ENCODE measurements around the gene PGLYRP2.

Gene PGLYRP2

DNA sequence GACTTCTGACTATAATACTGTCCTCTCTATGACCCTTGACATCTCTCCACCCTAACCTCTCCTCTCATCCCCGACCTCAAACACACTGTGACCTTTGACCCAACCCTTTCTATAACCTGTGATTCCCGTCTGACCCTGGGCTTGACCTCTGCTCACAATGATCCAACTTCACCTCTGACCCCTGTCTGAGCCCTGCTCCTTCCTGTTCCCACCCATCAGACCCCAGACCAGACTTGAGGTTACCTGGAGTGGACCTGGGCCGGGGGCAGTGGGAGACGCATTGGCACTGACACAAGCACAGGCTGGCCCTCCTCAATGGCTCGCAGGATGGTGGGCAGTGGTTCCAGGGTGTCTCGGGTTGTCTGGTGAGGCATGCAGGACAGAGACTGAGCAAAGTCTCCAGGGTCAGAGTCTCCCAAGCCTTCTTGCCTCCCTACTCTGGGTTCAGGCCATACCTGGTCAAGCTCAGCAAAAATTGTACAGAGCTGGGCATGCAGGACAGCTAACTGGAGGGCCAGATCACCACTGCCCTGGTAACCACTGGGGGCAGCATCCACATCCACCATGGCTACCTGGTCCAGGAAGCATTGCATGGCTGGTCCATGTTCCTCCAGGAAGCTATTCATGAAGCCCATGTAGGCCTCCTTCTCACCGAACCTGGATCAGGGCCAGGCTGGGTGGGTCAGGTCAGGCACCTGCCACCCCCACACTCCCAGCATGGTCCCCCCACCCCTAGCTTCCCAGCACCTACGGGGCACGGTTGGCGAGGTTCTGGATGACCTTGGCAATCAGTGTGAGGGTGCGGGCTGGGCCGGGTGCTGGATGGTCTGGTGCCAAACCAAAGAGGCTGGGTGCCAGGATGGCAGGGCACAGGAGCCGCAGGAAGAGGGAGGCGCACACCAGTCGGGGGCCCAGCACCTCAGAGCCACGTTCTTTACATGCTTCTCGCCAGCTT lies 25.1 kb downstream of the PGLYRP2 start:
- no peak for DNase-seq (ENCODE audit: low read depth)

DNA sequence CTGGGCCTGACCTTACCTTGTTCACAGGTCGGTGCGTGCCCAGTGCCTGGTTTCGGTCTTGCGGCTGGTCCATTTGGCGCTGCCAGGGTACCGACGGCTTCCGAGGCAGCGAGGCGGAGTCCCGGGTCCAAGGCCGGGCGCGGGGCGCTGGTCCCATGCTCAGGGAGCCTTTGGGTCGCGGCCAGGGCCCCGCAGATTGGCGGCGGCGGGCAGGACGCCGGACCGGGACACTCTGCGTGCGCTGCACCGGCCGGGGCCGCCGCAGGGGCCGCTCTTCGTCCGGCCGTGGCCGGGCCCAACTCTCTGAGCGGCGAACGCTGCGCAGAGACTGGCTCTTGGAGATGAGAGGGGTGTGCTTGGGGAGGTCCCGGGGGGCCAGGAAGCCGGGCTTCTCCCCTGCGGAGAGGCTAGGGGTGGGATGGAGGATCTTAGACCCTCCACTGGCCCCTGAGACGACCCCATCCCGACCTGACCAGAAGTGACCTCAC lies 26.2 kb downstream of the PGLYRP2 start:
- DNase-seq (ENCODE audit: low read depth): no peak

DNA sequence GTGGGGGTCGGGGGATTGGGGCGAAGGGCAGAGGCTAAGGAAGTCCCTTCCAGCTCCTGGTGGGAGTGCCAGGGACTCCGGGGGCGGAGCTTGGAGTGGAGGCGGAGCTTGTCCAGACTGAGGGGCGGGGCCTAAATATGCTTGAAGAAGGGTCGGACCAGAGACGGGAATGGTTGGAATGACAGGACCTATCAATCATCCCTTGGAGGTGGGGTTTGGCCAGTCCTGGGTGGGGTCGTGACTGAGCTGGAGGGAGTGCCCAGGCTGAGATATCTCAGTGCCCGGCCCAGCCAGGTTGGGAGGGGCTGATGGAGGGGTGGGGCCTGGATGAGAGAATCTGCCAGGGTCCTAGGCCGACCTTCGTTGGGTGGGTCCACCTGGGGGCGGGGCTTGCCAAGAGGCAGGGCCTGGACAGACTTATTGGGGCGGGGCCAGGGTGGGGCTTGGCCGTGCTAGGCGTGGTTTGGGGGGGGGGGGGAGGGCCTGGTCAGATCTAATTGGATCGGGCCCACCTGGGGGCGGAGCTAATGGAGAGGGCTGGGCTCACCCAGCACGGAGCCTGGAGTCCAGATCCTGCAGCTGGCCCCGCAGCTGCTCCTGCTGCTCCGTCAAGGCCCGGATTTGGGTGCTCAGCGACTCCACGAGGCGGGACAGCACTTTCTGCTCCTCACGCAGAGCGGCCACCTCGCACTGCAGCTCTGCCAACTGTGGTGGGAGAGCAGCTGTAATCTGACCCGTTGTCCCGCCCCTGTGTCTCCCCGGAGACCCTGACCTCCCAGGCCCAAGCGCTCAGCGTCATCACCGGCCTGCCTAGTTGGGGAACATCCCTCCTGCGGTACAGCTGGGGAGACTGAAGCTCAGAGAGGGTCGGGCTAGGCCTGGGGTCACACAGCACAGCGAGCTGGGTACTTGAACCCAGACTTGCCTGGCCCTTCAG lies 26.9 kb downstream of the PGLYRP2 start:
- DNase-seq (ENCODE audit: low read depth): no peak

DNA sequence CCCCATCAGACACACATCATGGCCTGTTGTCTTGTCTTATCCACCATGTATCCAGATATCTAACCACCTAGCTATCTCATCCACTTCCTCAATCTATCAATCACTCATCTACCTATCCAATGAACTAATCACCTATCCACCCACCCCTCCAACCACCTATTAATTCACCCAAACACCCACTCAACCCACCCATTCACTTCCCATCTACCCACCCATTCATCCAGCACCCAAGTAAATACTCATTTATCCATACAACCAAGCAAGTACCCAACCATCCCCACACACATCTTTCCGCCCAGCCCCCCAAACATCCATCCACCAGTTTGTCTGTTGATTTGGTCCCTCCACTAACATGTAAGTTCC lies 28.8 kb downstream of the PGLYRP2 start:
- no peak for DNase-seq (ENCODE audit: low read depth)

DNA sequence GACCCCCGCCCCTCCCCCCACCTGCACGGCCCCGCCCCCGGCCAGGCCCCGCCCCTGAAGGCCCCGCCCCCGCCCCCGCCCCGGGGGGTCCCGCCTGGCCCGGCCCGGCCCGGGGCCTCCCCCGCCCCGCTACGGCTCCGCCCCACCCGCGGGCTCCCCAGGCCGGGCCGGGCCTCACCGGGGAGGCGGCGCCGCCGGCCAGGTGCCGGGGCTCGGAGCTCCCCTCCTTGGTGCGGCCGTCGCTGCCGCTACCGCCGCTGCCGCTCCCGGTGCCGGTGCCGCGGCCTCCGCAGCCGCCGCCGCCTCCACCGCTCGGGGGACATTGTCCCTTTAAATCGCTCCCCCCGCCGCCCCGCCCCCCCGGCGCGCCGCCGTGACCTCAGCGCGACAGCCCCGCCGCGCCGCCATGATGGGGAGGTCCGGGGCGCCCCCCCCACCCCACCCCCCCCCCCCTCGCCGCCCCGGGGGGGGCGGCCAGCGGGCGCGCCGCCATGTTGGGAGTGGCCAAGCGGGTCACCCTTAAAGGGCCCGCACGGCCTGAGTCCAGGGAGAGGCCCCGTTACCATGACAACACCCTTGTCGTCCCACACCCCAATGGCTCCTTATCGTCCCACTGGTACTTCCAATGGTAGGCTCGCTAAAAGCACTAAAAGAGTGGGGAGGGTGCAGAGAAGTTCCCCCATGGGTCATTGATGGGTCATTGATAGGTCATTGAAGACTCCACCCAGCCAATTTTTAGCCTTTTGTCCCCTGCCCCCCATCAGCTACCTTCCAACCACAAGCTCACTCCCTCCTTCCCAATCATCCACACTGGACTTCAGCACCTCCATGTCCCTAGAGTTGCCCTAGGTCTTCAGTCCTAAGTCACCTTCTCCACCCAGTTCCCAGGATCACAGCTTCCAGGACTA lies 29.4 kb downstream of the PGLYRP2 start, which contains the start of gene WIZ:
WIZ (minus strand) TSS at position 337 of the 908 bp plus-strand sequence. CDS start 1,649 bp downstream, outside the sequence.
- DNase-seq (ENCODE audit: low read depth): peak; percentile 73

DNA sequence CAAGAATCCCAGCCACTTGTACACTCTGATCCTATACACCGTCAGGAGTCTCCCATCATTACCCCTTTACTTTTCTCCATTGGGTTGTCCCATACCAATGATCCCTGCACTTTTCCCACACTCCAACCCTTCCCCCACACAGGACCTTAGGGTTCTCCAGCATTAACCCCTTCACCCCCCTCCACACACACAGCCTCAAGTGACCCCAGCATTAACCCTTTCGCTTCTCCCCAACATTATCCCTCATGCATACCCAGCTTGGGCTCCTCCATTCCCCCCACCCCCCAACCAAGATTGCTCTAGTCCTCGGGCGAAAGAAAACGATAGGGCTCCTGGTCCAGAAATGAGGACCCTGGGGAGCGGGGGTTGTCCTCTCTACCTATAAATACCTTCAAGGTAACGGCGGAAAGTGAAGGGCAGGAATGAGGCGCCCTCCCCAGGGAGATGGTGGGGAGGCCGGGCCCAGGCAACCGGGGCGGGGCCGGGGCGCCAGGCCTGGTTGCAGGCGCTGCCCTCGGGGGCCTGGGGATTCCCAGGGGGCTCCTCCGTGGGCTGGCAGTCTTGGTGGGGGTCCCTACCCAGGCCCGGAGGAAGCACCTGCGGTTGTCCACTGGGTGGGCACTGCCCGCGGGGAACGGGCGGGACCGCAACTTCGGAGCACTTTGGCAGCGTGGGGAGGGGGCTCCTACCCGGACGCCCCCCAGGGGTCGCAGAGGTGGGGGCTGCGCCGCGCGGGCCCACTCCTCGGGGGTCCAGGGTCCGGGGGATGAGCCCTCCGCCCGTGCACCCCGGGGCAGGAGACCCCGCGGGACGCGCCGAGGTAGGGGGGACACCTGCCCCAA lies 30.3 kb downstream of the PGLYRP2 start:
- no peak for DNase-seq (ENCODE audit: low read depth)

DNA sequence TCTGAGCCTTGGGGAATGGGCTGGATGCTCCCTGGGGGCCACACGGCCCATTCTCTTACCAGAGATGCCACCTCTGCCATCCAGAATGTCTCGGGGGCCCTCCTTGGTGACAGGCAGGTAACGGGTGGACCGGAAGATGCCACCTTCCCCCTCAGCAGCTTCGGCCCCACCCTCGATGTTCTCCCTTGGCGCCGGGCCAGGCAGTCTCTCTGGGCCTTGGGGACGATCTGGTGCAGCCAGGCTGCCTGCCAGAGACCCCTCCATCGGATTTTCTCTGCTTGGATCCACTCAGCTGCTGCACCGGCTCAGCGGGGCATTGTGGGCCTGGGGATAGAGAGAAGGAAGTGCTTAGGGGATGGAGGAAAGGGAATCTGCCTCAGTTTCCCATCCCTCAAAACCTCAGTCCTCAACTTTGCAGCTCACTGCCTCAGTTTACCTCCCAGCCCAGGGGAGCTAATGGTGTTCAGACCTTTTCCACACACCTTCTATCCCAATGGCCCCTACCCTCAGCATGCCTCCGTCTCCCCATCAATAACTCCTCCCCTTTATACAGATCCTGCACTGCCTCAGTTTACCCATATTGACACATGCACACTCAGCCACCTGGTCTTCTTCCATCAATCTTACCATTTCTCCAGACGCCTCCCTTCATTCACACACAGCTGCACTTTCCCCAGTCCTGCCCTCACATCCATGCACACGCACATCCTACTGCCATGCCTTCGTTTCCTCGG lies 31.1 kb downstream of the PGLYRP2 start:
- no peak for DNase-seq (ENCODE audit: low read depth)

DNA sequence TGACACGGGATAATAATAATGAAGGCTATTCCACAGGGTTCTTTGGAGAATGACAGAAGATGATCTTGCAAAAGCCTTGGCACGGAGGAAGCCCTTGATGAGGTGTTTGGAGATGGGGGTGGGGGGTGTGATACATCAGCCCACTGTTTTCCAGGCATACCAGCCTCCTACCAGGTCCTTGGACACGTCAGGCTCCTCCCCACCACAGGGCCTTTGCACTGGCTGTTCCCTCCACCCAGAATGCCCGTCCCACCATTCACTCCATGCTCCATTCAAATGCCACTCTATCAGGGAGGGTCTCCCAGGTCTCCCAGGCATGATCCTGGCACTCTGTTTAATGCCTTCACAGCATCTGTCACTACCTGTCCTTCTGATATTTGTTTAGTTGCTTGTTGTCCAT lies 32.2 kb downstream of the PGLYRP2 start:
- DNase-seq (ENCODE audit: low read depth): no peak

DNA sequence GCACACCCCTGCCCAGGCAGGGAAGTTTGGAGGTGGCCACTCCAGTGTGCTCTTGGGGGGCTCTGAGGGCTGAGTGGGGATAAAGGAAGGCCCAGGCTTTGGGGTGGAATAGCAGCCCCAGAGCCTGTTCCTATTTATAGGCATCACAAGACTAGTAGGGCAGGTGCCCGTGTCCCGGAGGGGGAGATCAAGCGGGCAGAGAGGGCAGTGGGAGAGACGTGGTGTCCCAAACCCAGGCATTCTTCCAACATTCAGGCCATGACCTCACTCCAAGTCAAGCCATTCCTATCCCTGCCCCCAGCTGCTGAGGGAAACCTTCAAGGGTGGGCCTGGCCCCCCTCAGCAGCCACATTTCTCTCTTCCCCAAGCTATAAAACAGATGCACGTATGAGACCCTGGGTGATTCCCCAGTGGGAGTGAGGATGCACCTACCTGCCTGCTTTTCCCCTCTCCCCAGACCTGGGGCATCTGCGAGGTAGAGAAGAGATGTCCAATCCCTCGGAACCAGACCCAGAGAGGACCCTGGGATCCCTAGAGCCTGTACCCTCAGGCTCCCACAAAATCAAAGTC lies 33.4 kb downstream of the PGLYRP2 start:
- DNase-seq (ENCODE audit: low read depth): no peak

DNA sequence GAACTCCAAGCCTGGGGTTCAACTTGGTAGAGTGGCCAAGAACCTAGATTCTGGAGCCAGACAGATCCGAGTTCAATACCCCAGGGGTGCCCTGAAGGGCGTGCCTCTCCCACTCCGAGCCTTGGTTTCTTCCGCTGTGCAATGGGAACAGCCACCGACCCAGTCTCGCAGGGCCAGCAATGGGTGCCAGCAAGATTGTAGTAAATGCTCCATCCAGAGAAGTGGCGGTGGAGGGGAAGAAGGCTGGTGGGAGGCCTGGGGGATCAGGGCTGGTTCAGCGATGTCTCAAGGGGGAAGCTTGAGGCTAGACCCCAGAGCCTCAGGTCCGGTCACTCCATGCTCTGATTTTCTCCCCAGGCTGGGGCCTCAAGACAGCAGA lies 34.1 kb downstream of the PGLYRP2 start:
- no peak for DNase-seq (ENCODE audit: low read depth)

DNA sequence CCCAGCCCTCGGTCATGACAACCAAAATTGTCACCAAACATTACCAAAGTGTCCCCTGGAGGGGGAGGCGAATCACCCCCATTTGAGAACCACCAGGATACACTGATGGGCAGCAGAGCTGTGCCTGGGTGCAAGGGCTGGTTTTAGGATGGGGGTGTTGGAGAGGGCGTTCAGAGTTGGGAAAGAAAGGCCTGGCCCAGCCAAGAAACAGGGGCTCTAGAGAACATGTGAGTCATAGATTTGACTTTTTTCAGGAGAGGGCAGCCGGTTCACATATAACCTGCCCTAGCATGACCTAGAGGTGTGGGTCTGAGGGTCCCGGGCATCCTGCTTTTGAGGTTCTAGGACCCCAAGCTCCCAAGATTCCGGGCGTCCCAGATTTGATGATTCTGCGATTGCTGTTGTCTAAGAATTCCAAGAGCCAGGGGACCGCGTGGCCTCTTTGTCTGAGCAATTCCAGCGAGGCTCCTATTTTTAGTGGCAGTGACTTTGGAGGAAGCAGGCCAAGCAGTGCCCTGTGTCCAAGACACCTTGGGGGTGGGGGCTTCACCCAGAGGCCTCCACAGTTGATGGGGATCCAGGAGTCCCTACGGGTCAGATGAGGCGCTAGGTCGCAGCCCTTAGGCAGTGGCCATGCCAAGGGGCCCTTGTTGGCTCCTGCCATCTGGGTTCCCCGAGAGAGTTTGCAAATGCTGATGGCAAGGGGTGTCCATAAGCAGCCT lies 34.6 kb downstream of the PGLYRP2 start:
- no peak for DNase-seq (ENCODE audit: low read depth)

DNA sequence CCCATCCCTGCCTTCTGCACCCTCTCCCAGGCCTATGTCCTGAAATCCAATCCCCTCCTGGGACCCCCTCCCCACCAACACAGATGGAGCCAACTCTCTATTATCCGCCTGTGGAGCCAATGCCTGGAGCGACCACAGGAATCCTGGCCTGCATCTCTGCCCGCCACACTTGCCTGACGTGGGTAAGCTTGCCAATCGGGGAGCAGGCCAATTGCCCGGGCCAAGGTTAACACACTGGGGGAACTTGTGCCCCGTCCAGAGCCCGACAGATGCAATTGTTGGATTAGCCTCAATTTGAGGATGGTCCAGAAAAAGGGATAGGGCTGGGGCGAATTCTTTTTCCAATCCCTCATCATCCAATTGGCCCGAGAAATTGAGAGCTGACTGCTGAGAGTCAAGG lies 35.5 kb downstream of the PGLYRP2 start:
- no peak for DNase-seq (ENCODE audit: low read depth)

DNA sequence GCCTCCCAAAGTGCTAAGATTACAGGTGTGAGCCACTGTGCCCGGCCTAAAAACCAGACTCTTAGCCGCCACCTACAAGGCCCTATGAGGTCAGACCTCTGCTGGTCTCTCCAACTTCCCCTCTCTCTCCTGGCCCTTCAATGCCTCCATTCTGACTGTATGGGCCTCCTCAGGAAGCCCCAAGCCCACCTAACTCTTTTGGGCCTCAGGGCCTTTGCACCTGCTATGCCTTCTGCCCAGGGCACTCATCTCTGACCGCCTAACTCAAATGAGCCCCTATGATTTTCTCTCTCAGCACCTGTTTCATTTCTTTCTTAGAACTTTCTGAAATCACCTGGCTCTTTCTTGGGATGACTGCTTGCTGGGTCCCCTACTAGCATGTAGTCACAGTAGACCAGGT lies 36.0 kb downstream of the PGLYRP2 start:
- DNase-seq (ENCODE audit: low read depth): no peak

DNA sequence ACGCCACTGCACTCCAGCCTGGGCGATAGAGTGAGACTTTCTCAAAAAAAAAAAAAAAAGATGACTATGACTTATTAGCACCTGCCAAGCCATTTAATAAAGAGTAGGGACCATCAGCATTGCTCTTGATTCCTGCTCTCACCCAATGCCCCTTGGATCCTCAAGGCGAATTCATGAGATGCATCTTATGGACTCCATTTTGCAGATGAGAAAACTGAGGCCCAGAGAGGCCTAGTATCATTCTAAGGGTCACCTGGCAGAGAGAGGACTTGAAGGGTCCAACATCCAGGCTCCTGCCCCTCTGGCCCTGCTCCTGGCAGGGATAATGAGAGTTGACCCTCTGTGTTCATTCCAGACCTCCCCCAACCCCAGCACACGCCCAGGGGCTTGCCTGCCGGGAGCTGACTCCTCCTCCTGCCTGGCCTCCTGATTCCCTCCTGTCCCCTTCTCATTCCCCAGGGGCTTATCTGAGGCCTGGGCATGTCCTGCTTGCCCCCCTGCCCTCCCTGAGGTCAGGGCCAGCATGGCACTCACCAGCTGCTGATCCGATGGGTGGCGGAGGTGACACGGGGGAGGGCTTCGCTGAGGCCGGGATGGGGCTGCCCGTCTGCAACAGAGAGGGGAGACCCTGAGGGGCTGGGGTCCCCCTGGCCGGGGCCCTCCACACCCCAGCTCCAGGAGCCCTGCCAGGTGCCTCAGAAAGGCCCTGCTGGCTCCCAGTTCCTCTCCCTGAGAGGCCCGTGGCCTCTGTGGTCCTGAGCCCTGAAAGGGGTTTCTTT lies 37.0 kb downstream of the PGLYRP2 start:
- no peak for DNase-seq (ENCODE audit: low read depth)

DNA sequence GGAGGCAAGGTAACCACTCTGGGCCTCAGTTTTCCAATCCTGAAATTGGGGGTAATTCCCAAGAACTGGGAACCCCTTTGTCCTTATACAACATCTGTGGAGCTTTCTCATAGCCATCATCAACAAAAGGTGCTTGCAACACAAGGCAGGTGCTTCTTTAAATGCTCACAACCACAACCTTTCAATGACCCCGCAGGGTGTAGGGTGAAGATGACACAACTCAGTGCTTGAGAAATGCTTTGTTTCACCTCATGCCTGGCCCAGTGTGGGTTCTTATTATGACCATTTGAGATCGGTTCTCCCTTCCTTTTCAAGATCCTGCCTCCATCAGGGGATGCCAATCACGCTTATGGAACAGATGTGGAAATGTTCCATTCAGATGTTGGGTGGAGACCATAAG lies 38.0 kb downstream of the PGLYRP2 start:
- no peak for DNase-seq (ENCODE audit: low read depth)

DNA sequence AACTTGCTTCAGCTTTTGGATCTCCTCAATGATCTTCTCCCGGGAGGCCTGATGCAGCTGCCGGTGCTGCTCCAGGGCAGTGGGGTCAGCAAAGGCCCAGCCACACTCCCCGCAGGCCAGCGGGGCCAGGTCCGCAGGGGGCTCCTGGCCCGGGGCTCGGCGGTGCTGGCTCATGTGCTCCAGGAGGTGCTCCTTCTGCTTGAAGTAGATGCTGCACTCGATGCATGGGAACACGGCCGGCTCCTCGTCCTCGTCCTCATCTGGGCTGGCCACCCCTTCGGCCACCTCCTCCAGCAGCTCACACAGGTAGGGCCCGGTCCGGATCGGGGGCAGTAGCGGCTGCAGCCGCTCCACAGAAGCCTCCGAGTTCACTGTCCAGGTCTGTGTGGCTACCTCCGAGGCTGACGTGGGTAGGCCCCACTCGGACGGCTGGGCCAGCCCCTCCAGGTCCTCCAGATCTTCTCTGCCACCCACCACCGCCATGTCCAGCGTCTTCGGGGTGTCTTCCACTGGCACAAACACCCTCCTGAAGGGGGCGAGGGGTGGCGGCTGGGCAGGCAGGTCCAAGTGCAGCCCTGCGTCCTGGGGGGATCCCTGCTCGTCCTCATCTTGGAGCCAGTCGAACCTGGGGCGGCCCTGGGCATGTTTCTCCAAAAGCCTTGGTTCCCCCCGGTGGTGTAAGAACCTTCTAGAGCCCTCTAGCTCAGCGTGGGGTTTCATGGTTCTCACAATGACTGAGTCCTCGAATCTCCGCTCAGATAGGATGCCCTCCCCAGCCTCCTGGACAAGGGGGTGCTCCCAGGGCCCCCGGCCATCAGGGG lies 39.3 kb downstream of the PGLYRP2 start:
- no peak for DNase-seq (ENCODE audit: low read depth)

DNA sequence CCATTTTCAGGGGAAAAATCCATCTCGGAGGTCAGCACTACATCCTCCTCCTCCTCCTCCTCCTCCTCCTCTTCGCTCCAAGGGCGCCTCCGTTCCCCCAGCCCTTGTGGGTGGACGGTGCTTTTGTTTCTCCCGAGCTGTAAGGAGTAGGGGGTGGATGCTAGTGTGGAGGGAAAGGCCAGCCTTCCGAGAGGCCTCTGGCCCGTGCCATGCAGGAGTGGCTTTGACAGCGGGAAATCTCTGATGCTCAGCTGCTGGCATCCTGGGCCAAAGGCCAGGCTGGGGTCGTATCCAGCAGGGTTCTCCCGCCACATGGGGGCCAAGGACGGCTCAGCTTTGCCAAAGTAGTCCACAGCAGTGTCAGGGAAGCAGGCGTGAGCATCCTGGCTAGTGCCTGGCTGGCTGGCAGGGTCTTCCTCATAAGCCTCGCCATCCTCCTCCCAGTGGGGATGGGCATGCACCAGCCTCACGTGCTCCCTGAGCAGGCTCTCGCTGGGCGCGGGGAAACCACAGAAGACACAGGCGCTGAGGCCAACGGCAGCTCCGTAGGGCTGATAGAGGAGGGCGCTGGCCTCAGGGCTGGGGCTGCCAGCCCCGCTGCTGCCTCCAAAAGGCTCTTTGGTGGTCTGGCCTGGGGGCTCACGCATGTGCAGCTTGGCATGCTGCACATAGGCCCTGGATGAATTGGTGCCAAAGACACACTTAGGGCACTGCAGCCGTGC lies 40.1 kb downstream of the PGLYRP2 start:
- no peak for DNase-seq (ENCODE audit: low read depth)
